ENCODE data around the gene TGFBR2. TPM values are rescaled to one million over a fixed set of nuclear protein-coding genes. Genes with fewer than 3 reads are reported as not detected.

The TGFBR2 gene
- total RNA-seq, 1 experiment from 2014 or later = 16.1 TPM

DNA sequence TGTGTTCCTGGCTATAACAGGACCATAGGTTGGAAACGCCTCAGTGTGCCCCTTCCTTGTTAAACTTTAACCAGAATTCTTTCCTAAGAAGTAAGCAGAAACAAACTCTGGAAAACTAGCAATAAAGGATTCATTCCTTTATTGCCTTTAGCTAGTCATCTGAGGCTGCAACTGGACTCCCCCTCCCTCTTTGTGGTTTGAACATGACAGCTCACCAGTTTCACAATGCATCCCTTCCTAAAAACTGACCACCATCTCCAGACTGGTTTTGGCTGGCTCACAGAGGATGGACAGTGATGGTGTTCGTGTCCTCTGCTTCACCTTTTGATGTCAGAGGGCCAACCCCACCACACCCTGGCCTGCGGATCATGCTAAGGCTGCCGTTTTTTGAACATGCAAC, 27.9 kb upstream of the TGFBR2 start:
- no peaks in the 10 kb centered on the region for H3K36me3 ChIP-seq (ENCODE audit: insufficient read depth, low read length, poor library complexity, severe bottlenecking)
- no peaks in the 10 kb centered on the region for H3K27me3 ChIP-seq (replicated peaks; ENCODE audit: insufficient read depth, low read depth, low read length, poor library complexity)
- BruUV-seq (replicated peaks) = no TSS peak
- CTCF ChIA-PET = no interaction called here
- no peak for TF ChIP-seq EZH2 (IDR thresholded peaks at IDR 0.05; ENCODE audit: borderline replicate concordance, low read depth, low read length, poor library complexity, severe bottlenecking)
- TF ChIP-seq, protein P1, sequence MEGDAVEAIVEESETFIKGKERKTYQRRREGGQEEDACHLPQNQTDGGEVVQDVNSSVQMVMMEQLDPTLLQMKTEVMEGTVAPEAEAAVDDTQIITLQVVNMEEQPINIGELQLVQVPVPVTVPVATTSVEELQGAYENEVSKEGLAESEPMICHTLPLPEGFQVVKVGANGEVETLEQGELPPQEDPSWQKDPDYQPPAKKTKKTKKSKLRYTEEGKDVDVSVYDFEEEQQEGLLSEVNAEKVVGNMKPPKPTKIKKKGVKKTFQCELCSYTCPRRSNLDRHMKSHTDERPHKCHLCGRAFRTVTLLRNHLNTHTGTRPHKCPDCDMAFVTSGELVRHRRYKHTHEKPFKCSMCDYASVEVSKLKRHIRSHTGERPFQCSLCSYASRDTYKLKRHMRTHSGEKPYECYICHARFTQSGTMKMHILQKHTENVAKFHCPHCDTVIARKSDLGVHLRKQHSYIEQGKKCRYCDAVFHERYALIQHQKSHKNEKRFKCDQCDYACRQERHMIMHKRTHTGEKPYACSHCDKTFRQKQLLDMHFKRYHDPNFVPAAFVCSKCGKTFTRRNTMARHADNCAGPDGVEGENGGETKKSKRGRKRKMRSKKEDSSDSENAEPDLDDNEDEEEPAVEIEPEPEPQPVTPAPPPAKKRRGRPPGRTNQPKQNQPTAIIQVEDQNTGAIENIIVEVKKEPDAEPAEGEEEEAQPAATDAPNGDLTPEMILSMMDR (conservative IDR thresholded peaks at IDR 0.05; ENCODE audit: low read depth, low read length) = no peak
- POLR2A ChIA-PET (ENCODE audit: low non-redundant PET) = no interaction called here
- intact Hi-C loops (cut with micrococcal nuclease; ENCODE audit: unreplicated experiment) = no loop called here
- no peak overlapping the region for H3K27ac ChIP-seq (ENCODE audit: low read depth, low read length, poor library complexity, severe bottlenecking)
- no peak overlapping the region for H3K4me3 ChIP-seq (ENCODE audit: low read depth, low read length, poor library complexity, severe bottlenecking)
- no peaks in the 10 kb centered on the region for H3K9me3 ChIP-seq (ENCODE audit: low read depth, low read length, poor library complexity, severe bottlenecking)
- DNase-seq (ENCODE audit: low spot score) = no peak
- no peaks in the 10 kb centered on the region for H3K4me1 ChIP-seq (ENCODE audit: insufficient read depth, low read length, poor library complexity, severe bottlenecking)

DNA sequence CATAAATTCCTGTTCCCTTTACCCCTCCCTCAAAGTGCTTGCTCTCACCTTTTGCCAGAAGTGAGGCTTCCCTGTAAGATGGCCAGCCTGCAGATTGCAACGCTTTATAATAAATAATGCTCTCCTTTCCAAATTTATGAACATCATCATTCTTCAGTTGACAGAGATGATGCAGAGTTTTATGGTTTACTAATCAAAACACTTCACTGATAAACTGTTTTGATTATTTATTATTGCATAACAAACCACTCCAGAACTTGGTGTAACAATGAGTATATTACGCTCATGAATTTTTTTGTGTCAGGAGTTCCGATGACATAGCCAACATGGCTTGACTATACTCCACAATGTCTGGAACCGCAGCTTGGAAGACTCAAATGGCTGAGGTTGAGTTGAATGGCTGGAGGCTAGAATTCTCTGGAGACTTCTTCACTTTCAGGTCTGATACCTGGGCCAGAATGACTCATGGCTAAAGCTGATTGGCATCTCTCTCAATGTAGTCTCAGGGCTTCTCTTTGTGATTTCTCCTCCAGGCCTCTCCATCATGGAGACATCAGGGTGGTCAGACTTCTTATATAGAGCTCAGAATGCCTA, 27.3 kb upstream of the TGFBR2 start:
- ChIA-PET CTCF (no interaction called here), POLR2A (ENCODE audit: low non-redundant PET) (no interaction called here)
- no peaks in the 10 kb centered on the region for H3K36me3 ChIP-seq (ENCODE audit: insufficient read depth, low read length, poor library complexity, severe bottlenecking)
- intact Hi-C loops (cut with micrococcal nuclease; ENCODE audit: unreplicated experiment) = no loop called here
- TF ChIP-seq, protein P1 (conservative IDR thresholded peaks at IDR 0.05; ENCODE audit: low read depth, low read length) = no peak
- no peak for TF ChIP-seq EZH2 (IDR thresholded peaks at IDR 0.05; ENCODE audit: borderline replicate concordance, low read depth, low read length, poor library complexity, severe bottlenecking)
- no peak overlapping the region for H3K27ac ChIP-seq (ENCODE audit: low read depth, low read length, poor library complexity, severe bottlenecking)
- BruUV-seq (replicated peaks) = no TSS peak
- no peaks in the 10 kb centered on the region for H3K27me3 ChIP-seq (replicated peaks; ENCODE audit: insufficient read depth, low read depth, low read length, poor library complexity)
- H3K4me1 ChIP-seq (ENCODE audit: insufficient read depth, low read length, poor library complexity, severe bottlenecking) = no peaks in the 10 kb centered on the region
- no peaks in the 10 kb centered on the region for H3K9me3 ChIP-seq (ENCODE audit: low read depth, low read length, poor library complexity, severe bottlenecking)
- no peak overlapping the region for H3K4me3 ChIP-seq (ENCODE audit: low read depth, low read length, poor library complexity, severe bottlenecking)
- DNase-seq (ENCODE audit: low spot score) = no peak

DNA sequence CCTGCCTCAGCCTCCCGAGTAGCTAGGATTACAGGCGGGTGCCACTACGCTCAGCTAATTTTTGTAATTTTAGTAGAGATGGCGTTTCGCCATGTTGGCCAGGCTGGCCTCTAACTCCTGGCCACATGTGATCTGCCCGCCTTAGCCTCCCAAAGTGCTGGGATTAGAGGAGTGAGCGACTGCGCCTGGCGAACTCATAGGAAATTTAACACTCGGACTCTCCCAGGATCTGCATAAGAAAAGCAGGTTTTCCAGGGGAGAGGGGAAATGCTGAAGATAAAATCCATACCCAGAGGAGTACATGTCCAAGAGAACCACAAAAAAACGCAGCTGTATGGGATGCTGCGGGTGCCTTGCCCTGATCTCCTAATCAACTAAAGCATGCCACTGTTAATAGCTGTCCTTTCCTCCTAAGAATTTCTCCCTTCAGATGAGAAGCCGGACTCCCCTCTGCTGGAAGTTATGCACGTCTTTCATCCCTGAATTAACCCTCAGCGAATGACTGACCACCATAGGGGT, 25.3 kb upstream of the TGFBR2 start:
- BruUV-seq (replicated peaks) = no TSS peak
- Histone ChIP-seq H3K4me1 (ENCODE audit: insufficient read depth, low read length, poor library complexity, severe bottlenecking) (no peaks in the 10 kb centered on the region), H3K9me3 (ENCODE audit: low read depth, low read length, poor library complexity, severe bottlenecking) (no peaks in the 10 kb centered on the region), H3K4me3 (ENCODE audit: low read depth, low read length, poor library complexity, severe bottlenecking) (no peak overlapping the region), H3K36me3 (ENCODE audit: insufficient read depth, low read length, poor library complexity, severe bottlenecking) (no peaks in the 10 kb centered on the region), H3K27me3 (replicated peaks; ENCODE audit: insufficient read depth, low read depth, low read length, poor library complexity) (no peaks in the 10 kb centered on the region), H3K27ac (ENCODE audit: low read depth, low read length, poor library complexity, severe bottlenecking) (no peak overlapping the region)
- ChIA-PET CTCF (no interaction called here), POLR2A (ENCODE audit: low non-redundant PET) (interaction anchor here (0.6 kb wide), 1 partner anchor 546 kb away, joined by 18 read pairs; no protein-coding TSS in a partner anchor)
- TF ChIP-seq EZH2 (IDR thresholded peaks at IDR 0.05; ENCODE audit: borderline replicate concordance, low read depth, low read length, poor library complexity, severe bottlenecking) = no peak
- TF ChIP-seq, protein P1 (conservative IDR thresholded peaks at IDR 0.05; ENCODE audit: low read depth, low read length) = no peak
- DNase-seq (ENCODE audit: low spot score) = no peak
- intact Hi-C loops (cut with micrococcal nuclease; ENCODE audit: unreplicated experiment) = no loop called here
